Chondrocyte (in vitro differentiated cells): ENCODE results near the gene FCRL2. TPM values are rescaled to one million over a fixed set of nuclear protein-coding genes. Genes with fewer than 3 reads are reported as not detected.

Experiments used
- DNase-seq: peaks from one replicate; pipeline ENCODE4 v3.0.0; 2021; ENCODE audit warnings: mixed read lengths, low spot score
- H3K27ac Mint-ChIP-seq: one replicate; pipeline ENCODE4 v1.8.0; 2021; ENCODE audit warnings: mild to moderate bottlenecking, moderate library complexity, mixed read lengths; ENCODE audit not compliant: unreplicated experiment
- H3K27me3 Mint-ChIP-seq: 2 replicates; pipeline ENCODE4 v1.8.0; 2021; ENCODE audit warnings: low read depth, mixed read lengths
- H3K36me3 Mint-ChIP-seq: 2 replicates; pipeline ENCODE4 v1.8.0; 2021; ENCODE audit warnings: low read depth, mixed read lengths
- H3K4me1 Mint-ChIP-seq: 2 replicates; pipeline ENCODE4 v1.8.0; 2021; ENCODE audit warnings: low read depth, mild to moderate bottlenecking, mixed read lengths
- H3K4me3 Mint-ChIP-seq: one replicate; pipeline ENCODE4 v1.8.0; 2021; ENCODE audit warnings: mild to moderate bottlenecking, moderate library complexity, mixed read lengths; ENCODE audit not compliant: unreplicated experiment
- H3K9me3 Mint-ChIP-seq: 2 replicates; pipeline ENCODE4 v1.8.0; 2021; ENCODE audit warnings: low read depth, mixed read lengths
- total RNA-seq: library from RNA; stranded (reverse); gene quantifications from 3 replicates; pipeline ENCODE4 v1.2.1, GENCODE V29; 2021
- TF ChIP-seq, protein P1 (sequence below): fragments of 200-600 bp; sonication (generic); IDR thresholded peaks from 2 replicates; pipeline ENCODE4 v1.5.0; 2021; ENCODE audit warnings: antibody characterized with exemption, mild to moderate bottlenecking, moderate library complexity

The FCRL2 gene
- total RNA-seq, 1 donor from 2014 or later, result not detected

DNA sequence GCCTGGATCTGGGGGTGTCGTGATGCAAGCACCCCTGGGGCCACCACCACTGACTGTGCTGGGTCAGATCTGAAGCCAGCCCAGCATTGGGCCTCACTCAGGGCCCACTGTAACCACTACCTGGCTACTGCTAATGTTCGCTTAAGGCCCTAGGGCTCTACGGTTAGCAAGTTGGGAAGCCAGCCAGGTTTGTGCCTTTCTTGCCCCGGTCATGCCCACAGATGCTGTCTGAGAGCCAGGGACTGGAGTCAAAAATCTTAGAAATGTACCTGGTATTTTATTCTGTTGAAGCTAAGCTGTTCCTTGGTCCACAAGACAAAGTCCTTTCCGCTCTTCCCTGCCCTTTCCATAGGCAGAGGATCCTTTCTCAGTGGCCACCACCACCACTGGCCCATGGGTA, 61.2 kb downstream of the FCRL2 start:
- H3K4me3 Mint-ChIP-seq, result no peak overlapping the region
- H3K27me3 Mint-ChIP-seq, result peaks cover 3% of the 10 kb centered on the region
- TF ChIP-seq, protein P1, sequence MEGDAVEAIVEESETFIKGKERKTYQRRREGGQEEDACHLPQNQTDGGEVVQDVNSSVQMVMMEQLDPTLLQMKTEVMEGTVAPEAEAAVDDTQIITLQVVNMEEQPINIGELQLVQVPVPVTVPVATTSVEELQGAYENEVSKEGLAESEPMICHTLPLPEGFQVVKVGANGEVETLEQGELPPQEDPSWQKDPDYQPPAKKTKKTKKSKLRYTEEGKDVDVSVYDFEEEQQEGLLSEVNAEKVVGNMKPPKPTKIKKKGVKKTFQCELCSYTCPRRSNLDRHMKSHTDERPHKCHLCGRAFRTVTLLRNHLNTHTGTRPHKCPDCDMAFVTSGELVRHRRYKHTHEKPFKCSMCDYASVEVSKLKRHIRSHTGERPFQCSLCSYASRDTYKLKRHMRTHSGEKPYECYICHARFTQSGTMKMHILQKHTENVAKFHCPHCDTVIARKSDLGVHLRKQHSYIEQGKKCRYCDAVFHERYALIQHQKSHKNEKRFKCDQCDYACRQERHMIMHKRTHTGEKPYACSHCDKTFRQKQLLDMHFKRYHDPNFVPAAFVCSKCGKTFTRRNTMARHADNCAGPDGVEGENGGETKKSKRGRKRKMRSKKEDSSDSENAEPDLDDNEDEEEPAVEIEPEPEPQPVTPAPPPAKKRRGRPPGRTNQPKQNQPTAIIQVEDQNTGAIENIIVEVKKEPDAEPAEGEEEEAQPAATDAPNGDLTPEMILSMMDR, result no peak
- H3K9me3 Mint-ChIP-seq, result no peaks in the 10 kb centered on the region
- H3K4me1 Mint-ChIP-seq, result no peaks in the 10 kb centered on the region
- DNase-seq, result no peak
- H3K36me3 Mint-ChIP-seq, result no peaks in the 10 kb centered on the region
- H3K27ac Mint-ChIP-seq, result no peak overlapping the region

DNA sequence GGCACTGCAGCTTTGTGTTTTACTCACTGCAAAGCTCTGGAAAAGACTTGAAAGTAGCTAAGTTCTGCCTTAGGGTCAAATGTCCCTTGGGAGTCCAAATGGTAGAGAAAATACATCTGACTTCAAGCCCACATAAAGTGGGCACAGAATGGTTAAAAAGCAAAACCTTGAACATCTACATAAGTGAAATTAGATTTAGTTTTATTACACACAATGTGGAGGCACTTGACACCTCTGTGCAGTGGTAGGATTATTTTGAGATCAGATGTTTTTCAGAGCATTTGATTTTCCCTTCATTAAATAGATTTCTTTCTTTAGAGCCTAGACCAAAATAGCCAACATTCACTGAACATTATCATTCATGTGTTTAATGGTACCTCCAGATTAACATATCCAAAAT, 65.1 kb downstream of the FCRL2 start:
- no peak for DNase-seq
- no peak overlapping the region for H3K27ac Mint-ChIP-seq
- no peaks in the 10 kb centered on the region for H3K4me1 Mint-ChIP-seq
- no peaks in the 10 kb centered on the region for H3K9me3 Mint-ChIP-seq
- H3K4me3 Mint-ChIP-seq, result no peak overlapping the region
- TF ChIP-seq, protein P1, result no peak
- peaks cover 2% of the 10 kb centered on the region for H3K27me3 Mint-ChIP-seq
- H3K36me3 Mint-ChIP-seq, result no peaks in the 10 kb centered on the region

DNA sequence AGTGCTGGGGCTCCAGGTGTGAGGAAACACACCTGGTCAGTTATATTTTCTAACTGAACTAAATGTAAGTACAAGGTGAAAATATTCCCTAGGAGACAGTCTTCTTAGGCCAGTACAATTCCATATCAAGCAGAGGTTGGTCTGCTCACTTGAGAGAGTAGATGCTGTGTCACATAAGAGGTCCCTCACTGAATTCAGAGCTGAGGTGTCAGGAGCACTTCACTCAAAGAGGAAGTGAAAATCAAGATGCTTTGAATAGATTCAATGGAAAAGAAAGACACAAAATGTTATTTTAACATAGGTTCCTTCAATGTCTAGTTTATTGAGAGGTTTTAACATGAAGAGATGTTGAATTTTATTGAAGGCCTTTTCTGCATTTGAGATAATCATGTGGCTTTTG, 72.1 kb downstream of the FCRL2 start:
- TF ChIP-seq, protein P1, result no peak
- H3K36me3 Mint-ChIP-seq, result no peaks in the 10 kb centered on the region
- no peak overlapping the region for H3K27ac Mint-ChIP-seq
- H3K27me3 Mint-ChIP-seq, result peaks cover 9% of the 10 kb centered on the region
- no peaks in the 10 kb centered on the region for H3K4me1 Mint-ChIP-seq
- no peak for DNase-seq
- no peak overlapping the region for H3K4me3 Mint-ChIP-seq
- no peaks in the 10 kb centered on the region for H3K9me3 Mint-ChIP-seq

DNA sequence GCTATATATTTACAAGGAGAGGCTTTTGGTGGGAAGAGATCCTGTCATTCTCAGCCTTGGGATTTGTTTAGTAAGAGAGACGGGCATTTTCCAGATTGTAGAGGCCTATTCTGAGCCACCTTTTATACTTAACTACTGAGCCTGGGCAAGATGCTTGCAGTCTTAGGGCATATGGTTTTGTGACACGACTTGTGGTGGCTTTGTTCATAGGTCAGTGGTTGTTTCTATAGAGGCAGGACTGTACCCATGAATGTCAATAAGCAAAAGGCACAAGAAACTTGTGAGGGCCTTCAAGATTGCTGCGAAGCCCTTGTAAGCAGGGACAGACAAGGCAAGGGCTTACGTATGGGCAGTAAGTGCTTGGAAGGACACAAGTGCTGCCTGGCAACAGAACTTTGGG, 73.0 kb downstream of the FCRL2 start:
- H3K4me3 Mint-ChIP-seq, result no peak overlapping the region
- no peaks in the 10 kb centered on the region for H3K9me3 Mint-ChIP-seq
- DNase-seq, result no peak
- no peak overlapping the region for H3K27ac Mint-ChIP-seq
- no peaks in the 10 kb centered on the region for H3K4me1 Mint-ChIP-seq
- no peaks in the 10 kb centered on the region for H3K36me3 Mint-ChIP-seq
- TF ChIP-seq, protein P1, result no peak
- peaks cover 18% of the 10 kb centered on the region for H3K27me3 Mint-ChIP-seq

DNA sequence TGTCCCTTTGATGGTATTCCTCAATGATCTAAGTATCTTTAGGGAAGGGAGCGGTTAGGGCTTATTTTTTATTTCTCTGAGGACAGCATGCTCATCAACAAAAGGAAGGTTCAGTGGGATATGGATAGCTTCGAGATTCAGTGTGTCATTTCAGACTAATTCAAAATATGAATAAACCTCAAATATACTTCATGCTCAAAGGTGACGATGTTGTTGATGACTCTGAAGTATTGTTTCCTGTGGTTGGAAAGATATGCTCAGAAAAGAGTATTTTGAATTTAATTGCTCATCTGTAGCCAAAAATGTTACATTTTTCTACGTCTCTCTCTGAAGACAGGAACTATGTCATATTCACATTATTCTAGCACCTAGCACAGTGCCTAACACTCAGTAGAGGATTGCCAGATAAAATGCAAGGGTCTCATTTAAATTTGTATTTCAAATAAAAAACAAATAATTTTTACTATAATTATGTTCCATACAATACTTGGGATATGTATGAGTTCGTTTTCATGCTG, 74.6 kb downstream of the FCRL2 start:
- peaks cover 25% of the 10 kb centered on the region for H3K27me3 Mint-ChIP-seq
- H3K4me3 Mint-ChIP-seq, result no peak overlapping the region
- no peak overlapping the region for H3K27ac Mint-ChIP-seq

More for the DNA sequence above, 74.6 kb downstream of the FCRL2 start:
- DNase-seq, result no peak
- Mint-ChIP-seq H3K9me3 (no peaks in the 10 kb centered on the region), H3K36me3 (no peaks in the 10 kb centered on the region), H3K4me1 (no peaks in the 10 kb centered on the region)
- TF ChIP-seq, protein P1, result no peak
